Hepatocyte (in vitro differentiated cells): ENCODE measurements around the gene HS1BP3. TPM values are rescaled to one million over a fixed set of nuclear protein-coding genes. Genes with fewer than 3 reads are reported as not detected.

ENCODE experiments used
- DNase-seq: peaks from one replicate; pipeline ENCODE4 v3.0.0-alpha.2; 2016; ENCODE audit warnings: low spot score
- H2AFZ ChIP-seq: fragments of 200-600 bp; sonication (generic); 2 replicates; pipeline ENCODE4 v1.6.0; 2016; ENCODE audit warnings: antibody characterized with exemption, mild to moderate bottlenecking
- H3K27ac ChIP-seq: fragments of 200-600 bp; sonication (generic); 2 replicates; pipeline ENCODE4 v1.5.1; 2016; ENCODE audit warnings: mild to moderate bottlenecking
- H3K27me3 ChIP-seq: fragments of 200-600 bp; sonication (generic); 2 replicates; pipeline ENCODE4 v1.6.1; 2016
- H3K36me3 ChIP-seq: fragments of 200-600 bp; sonication (generic); replicated peaks from 2 replicates; pipeline ENCODE4 v1.5.1; 2016; ENCODE audit warnings: low read depth; ENCODE audit not compliant: insufficient read depth
- H3K4me1 ChIP-seq: fragments of 200-600 bp; sonication (generic); 2 replicates; pipeline ENCODE4 v1.5.1; 2016; ENCODE audit warnings: mild to moderate bottlenecking, moderate library complexity; ENCODE audit not compliant: insufficient read depth
- H3K4me2 ChIP-seq: fragments of 200-600 bp; sonication (generic); 2 replicates; pipeline ENCODE4 v1.6.0; 2016
- H3K4me3 ChIP-seq: fragments of 200-600 bp; sonication (generic); 2 replicates; pipeline ENCODE4 v1.5.1; 2016; ENCODE audit warnings: mild to moderate bottlenecking
- H3K79me2 ChIP-seq: fragments of 200-600 bp; sonication (generic); 2 replicates; pipeline ENCODE4 v1.6.0; 2017; ENCODE audit warnings: mild to moderate bottlenecking
- H3K9me2 ChIP-seq: fragments of 200-600 bp; sonication (generic); replicated peaks from 2 replicates; pipeline ENCODE4 v1.6.0; 2017; ENCODE audit warnings: mild to moderate bottlenecking; ENCODE audit not compliant: insufficient read depth
- H3K9me3 ChIP-seq: fragments of 200-600 bp; sonication (generic); 2 replicates; pipeline ENCODE4 v1.5.1; 2016; ENCODE audit warnings: low read depth, mild to moderate bottlenecking
- H4K20me1 ChIP-seq: fragments of 200-600 bp; sonication (generic); 2 replicates; pipeline ENCODE4 v1.6.0; 2016; ENCODE audit warnings: mild to moderate bottlenecking; ENCODE audit not compliant: insufficient read depth, poor library complexity, severe bottlenecking
- EZH2 ChIP-seq: fragments of 200-600 bp; sonication (generic); IDR thresholded peaks from 2 replicates; pipeline ENCODE4 v1.6.1; 2016; ENCODE audit warnings: antibody characterized with exemption, mild to moderate bottlenecking, borderline replicate concordance
- EZH2phosphoT487 ChIP-seq: fragments of 200-600 bp; sonication (generic); IDR thresholded peaks from one replicate; pipeline ENCODE4 v1.6.1; 2018; ENCODE audit warnings: antibody characterized with exemption, mild to moderate bottlenecking, low read depth, moderate library complexity; ENCODE audit not compliant: unreplicated experiment, severe bottlenecking
- WGBS: methylation state at CpG from one replicate; pipeline ENCODE4 v1.1.6; 2016; ENCODE audit warnings: low lambda C conversion rate; ENCODE audit errors: missing lambda C conversion rate; 5-methylcytosine and 5-hydroxymethylcytosine counted together
- polyA plus RNA-seq: library from polyadenylated mRNA; unstranded; fragments of >200 nt; fragmentation: Nextera tagmentation; extraction: Ambion mirVana; gene quantifications from 2 replicates; pipeline ENCODE4 v1.2.1, GENCODE V29; 2016
- total RNA-seq: library from RNA; depleted of rRNA; stranded (reverse); fragments of >200 nt; gene quantifications from 2 replicates; pipeline ENCODE4 v1.2.3, GENCODE V29; 2014
- TF ChIP-seq, protein P1 (sequence below): fragments of 200-600 bp; sonication (generic); IDR thresholded peaks from 2 replicates; pipeline ENCODE4 v1.5.1; 2016; ENCODE audit warnings: antibody characterized with exemption, mild to moderate bottlenecking; ENCODE audit not compliant: poor library complexity

Gene HS1BP3
- total and polyA plus RNA-seq, 2 experiments from 2014 or later: 26.8 to 29.6 TPM

DNA sequence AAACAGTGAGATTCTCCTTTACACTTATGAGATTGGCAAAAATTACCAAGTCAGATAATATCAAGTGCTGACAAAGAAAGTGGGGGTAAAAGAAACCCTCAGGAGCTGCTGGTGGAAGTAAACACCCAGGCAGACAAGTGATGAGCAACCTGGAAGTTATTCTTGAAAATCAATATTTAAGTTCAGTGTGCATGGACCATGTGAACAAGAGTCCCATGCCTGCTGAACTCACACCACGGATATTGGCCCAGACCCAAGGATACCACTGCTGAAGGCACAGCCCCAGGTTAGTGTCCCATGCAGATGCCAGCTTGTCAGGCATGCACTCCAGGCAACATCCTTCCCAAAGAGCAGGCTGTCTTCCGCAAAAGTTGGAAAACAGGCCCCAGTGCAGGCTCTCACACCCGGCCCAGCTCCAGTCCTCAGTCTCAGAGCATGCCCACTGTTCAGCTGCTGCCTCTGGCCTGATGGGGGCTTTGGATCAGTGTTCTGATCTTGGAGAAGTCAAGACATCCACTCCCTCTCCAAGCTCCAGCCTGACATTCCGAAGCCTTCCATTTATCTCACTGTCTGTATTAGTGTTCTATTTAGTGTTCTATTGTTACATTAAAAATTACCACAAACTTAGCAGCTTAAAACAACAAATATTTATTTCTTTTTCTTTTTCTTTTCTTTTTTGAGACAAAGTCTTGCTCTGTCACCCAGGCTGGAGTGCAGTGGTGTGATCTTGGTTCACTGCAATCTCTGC, 70.0 kb downstream of the HS1BP3 start:
- DNase-seq: no peak
- Histone ChIP-seq H2AFZ (no peak overlapping the region), H3K4me2 (no peak overlapping the region), H3K79me2 (no peaks in the 10 kb centered on the region), H3K9me3 (no peaks in the 10 kb centered on the region), H3K36me3 (no peaks in the 10 kb centered on the region), H3K9me2 (no peaks in the 10 kb centered on the region), H3K27ac (peak overlapping the region; percentile 96), H3K27me3 (no peaks in the 10 kb centered on the region), H4K20me1 (no peaks in the 10 kb centered on the region), H3K4me1 (peaks cover 41% of the 10 kb centered on the region), H3K4me3 (no peak overlapping the region)
- TF ChIP-seq, protein P1, sequence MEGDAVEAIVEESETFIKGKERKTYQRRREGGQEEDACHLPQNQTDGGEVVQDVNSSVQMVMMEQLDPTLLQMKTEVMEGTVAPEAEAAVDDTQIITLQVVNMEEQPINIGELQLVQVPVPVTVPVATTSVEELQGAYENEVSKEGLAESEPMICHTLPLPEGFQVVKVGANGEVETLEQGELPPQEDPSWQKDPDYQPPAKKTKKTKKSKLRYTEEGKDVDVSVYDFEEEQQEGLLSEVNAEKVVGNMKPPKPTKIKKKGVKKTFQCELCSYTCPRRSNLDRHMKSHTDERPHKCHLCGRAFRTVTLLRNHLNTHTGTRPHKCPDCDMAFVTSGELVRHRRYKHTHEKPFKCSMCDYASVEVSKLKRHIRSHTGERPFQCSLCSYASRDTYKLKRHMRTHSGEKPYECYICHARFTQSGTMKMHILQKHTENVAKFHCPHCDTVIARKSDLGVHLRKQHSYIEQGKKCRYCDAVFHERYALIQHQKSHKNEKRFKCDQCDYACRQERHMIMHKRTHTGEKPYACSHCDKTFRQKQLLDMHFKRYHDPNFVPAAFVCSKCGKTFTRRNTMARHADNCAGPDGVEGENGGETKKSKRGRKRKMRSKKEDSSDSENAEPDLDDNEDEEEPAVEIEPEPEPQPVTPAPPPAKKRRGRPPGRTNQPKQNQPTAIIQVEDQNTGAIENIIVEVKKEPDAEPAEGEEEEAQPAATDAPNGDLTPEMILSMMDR: no peak
- TF ChIP-seq EZH2phosphoT487 (no peak), EZH2 (no peak)
- WGBS: 91% methylated on average over 4 of the region's 4 CpGs

DNA sequence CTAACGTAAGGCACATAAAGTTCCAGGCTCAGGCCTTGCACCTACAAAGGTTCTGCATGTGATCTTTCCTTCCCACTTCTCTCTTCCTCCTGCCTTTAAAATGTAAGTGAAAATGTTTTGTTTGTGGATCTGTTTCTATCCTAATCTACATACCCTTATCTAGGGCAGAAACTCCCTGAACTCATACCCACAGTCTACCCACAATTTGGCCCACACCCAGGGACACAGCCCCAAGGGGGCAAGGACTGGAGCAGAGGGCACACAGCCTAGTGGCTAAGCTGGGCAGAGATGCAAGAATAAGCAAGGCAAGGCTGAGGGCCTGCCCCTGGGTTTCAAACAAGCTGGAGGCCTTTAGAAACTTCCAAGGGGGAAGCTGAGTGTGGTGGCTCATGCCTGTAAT, 71.0 kb downstream of the HS1BP3 start:
- DNase-seq: no peak
- Histone ChIP-seq H3K4me1 (peaks cover 31% of the 10 kb centered on the region), H3K27ac (peak overlapping the region; percentile 96), H3K4me2 (no peak overlapping the region), H3K9me3 (no peaks in the 10 kb centered on the region), H2AFZ (no peak overlapping the region), H4K20me1 (no peaks in the 10 kb centered on the region), H3K79me2 (no peaks in the 10 kb centered on the region), H3K9me2 (no peaks in the 10 kb centered on the region), H3K36me3 (no peaks in the 10 kb centered on the region), H3K4me3 (no peak overlapping the region), H3K27me3 (no peaks in the 10 kb centered on the region)
- WGBS: 87% methylated on average over 1 of the region's 1 CpG
- TF ChIP-seq, protein P1: no peak
- no peak for TF ChIP-seq EZH2
- TF ChIP-seq EZH2phosphoT487: no peak

DNA sequence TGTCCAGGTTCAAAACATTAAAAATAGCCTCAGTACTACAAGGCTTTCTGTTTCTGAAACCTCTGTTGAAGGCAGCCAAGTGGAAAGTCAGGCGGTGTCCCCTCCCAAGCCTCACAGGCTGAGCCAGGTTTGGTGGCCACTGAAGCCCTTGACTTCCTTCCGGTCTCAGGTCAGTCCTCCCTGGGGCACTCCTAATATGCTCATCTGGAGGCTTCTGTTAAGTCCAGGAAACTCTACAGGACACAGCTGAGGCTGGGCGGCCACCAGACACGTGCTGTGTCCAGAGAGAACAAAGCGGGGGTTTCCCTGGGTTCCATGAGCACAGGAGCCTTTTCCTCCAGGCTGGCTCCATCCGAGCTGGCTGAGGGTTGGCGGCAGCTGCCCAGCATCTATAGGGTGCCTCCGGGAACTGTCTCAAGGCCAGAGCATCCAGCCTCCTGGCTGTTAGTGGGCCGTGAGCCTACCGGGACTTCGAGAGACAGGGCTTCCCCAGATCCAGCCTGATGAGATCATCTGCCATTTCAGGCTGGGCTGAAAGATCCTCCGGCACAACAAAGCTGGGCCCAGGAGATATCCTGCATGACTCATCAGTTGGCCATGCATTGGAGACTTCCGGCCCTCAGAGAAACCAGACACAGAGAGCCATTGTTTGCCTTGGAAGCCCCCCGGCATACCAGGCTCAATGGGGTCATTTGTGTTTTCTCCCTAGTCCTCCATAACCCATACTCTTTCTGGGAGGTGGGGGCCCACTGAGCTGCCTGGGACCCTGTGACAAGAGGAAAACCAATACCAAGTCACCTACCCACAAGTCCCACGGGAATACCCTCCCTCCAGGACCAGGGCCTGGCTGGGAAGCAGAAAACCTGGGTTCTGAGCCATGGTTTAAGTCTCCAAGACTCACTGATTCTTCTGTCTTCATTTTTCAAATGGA, 71.7 kb downstream of the HS1BP3 start:
- H3K9me3 ChIP-seq: no peaks in the 10 kb centered on the region
- no peaks in the 10 kb centered on the region for H3K36me3 ChIP-seq
- 51% methylated on average over 15 of the region's 15 CpGs for WGBS
- H3K4me2 ChIP-seq: peak overlapping the region; percentile 28
- H3K27ac ChIP-seq: peak overlapping the region; percentile 96
- H2AFZ ChIP-seq: peak overlapping the region; percentile 28
- no peak overlapping the region for H3K4me3 ChIP-seq
- H4K20me1 ChIP-seq: no peaks in the 10 kb centered on the region
- H3K4me1 ChIP-seq: peaks cover 25% of the 10 kb centered on the region
- H3K9me2 ChIP-seq: no peaks in the 10 kb centered on the region
- no peaks in the 10 kb centered on the region for H3K79me2 ChIP-seq
- DNase-seq: peak; percentile 91
- no peak for TF ChIP-seq EZH2
- TF ChIP-seq, protein P1: no peak
- no peak for TF ChIP-seq EZH2phosphoT487
- no peaks in the 10 kb centered on the region for H3K27me3 ChIP-seq
